Retina (tissue), 1 donor: Measurements from ENCODE around the gene SEMA6A.

Experiments
- DNase-seq: peaks from one replicate; pipeline ENCODE4 v3.0.0-alpha.2; 2016

The SEMA6A gene

DNA sequence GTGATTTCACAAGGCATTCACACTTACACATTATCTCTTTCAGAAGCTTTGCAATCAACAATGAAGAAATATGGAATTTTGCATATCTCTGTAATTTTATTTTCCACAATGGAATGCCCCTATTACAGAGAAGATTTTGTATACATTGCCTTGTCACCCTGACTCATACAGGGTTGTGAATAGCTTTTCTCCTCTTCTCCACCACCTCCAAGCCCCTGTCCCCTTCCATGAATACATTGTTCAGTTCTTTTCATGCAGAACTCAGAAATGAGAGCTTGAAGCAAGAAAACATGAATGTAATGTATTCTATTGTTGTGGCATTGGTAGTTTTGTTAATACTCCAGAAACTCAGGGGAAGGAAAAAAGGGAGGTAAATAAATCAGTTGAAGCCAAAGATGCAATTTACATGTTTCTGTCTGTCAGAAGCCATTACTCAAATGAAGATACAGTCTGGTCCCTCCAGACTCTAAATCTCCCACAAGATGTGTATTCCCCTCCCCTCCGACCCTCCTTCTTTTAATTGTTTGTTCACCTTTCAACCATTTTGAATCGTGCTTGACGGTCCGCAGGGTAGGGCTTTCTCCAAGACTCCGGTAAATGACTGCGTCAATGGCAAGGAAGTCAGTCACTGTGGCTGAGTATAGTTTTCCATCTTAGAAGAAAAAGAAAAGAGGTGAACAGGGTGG, 86.1 kb downstream of the SEMA6A start:
- DNase-seq: no peak

DNA sequence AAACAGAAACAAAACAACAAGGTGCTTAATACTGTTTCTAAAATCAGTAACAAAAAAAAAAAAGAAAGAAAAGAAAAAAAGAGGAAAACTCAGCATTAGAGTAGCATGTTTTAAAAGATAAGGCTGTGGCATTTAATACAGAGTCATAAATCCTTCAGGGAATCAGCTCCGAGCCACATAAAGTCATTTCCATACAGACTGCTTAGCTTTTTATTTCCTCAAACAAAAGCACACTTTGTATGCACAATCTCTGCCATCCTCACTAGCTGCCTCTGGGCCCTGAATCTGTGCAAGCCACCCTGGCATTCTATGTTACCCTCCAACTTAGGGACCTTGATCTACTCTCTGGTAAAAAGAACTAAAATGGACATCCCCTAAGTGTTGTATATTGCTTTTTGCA, 87.6 kb downstream of the SEMA6A start:
- DNase-seq: no peak

DNA sequence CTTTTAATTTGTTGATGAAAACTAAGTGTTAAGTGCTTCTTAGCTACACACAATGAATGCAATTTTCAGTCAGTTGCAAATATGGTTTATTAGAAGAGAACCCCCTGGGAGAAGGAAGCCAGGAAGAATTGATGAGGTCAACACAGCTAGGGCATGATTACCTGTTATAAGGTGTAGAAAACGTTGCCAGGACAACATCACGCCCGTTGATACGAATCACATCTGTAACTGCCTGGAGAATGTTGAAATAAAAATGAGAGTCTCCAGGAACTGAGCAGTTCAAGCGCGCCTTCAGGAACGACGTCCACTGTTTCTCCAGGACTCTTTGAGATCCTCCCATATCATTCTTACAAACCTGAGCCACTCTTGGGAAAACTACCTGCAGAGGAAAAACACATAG, 88.0 kb downstream of the SEMA6A start:
- no peak for DNase-seq

DNA sequence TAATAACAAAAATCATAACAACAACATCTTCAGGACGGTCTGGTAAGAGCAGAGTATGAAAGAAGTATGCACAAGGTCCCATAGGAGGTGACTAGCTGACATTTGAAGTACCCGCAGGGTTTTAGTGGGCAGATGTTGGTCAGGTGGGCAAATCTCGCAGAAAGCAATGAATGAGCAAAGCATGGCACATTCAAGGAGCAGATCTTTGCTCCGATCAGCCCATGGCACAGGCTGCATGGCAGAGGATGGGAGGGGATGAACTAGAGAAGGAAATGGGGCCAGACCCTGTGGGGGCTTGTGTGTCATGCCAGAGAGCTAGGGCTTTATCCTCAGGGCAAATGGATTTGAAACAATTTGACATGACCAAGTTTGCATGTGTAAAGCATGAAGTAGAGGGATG, 90.0 kb downstream of the SEMA6A start:
- DNase-seq: no peak

DNA sequence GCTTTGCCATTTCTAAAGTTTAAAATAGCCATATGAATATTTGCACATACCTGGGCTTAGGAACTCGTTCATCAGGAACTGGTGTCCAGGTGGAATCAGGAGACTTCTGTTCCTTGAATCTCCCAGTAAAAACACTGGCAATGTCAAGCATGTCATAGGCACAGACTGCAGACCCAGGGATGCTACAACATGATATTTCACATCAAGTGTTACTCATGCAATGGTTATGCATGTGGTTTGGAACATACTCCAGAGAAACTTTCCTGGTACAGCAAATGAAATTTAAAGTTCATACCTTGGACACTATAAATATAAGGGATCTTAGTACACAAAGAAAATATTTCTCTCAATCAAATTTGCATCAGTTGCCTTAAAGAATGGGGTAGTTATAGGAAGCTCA, 92.2 kb downstream of the SEMA6A start:
- no peak for DNase-seq

DNA sequence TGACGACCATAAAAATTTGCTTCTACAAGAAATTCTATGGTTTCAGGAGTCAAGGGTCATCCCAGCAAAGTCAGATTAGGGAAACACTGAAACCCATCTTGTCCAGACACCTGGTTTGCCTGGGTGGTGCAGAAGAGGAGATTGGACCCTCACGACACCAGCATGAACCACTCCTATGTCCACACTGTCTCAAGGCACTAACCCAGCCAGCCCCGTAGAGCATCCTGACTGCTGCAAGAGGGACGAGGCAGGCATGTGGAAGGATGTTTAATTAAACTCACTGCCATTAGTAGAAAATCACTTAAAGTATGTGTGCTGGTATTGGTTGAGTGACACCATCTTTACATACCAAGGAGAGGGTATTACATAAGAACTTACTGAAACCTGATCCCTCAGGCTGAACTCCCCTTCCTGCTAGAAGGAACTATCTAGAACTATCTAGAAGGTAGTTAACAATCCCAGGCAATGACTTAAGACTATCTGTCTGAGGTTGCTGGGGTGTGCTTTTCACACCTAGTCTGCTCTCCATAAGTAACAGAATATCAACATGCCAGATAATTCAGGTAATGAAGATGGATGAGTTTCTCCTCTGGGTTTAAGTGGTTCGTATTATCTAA, 93.6 kb downstream of the SEMA6A start:
- DNase-seq: no peak

DNA sequence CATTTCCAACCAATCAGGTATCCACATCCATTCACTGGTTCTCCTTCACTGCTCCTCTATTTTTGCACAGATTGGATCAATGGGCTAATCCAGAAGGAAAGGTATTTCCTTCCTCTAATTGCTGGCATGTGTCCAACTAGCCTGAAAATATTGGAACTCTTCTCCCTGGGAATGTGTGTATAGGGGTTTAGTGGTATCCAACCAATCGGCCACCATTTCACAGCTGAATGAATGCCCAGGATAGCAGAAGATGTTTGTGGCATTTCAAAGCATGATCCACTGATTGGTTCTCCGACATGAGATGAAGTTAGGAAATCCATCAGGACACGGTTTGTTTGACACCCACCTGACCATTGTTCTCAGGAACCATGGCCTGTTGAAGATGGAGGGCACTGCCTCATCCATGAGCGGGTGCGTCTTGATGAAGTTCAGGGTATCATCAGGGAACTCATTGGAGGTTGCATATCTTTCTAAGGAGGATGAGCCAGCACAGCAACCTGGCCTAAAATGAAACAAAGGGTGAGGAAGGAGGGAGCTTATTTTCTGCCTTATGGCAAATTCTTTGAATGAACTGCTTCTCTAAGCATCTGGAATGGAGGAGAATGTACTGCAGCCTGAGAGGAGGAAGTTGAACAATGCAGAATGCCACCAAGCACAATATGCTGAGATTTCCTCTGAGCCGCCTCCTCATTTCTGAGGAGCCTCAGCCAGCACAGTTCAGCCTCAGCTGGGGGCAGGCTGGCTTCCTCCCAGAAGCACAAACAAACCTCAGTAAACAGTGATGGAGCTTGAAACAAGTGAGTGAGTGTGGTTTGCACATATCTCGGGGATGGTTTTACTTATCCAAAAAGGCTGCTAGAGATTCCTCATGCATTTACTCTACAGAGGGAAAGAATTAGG, 94.6 kb downstream of the SEMA6A start:
- DNase-seq: no peak

DNA sequence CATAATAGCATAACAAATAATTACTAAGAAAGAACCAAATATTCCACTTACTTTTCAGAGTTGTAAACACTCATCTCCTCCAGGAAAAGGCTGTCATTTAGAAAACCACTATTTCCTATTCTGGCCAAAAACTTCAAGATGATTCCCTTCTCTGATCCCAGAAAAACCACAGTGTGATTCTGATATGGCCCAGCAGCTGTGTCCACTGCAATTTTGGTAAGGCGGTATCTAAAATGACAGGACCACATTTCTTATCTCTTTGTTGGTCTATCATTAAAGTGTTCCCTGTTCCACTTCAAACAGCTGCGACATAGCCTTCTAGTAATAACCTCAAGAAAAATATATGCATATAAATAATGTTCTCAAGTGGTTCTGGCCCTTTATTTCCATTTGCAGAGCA, 96.1 kb downstream of the SEMA6A start:
- DNase-seq: no peak

DNA sequence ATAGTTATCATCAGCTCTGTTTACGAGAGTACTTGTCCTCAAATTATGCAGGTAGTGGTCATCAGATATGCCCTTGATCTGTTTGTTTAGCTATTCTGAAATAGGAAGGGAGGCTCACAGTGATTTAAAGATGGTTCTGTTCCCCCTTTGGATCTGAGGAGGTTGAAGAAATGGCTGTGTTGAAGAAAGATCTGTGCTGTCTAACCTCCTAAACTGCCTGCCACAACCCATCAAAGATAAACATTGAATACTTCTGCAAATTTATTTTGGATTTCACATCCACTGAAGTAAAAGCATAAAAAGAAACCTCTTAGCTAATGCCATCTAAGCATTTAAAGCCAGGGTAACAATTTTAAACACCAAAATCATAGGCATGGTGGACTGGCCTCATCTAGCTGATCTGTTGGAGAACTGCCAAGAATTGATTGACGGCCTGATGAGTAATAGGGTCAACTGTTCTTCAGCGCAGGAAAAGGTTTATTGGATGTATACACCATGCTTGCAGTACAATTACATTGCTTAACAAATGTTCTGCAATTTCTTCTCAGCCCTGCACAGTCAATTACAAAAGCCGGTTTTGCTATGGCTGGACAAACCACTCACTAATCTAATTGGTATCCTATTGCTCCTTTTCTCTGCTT, 97.6 kb downstream of the SEMA6A start:
- no peak for DNase-seq

DNA sequence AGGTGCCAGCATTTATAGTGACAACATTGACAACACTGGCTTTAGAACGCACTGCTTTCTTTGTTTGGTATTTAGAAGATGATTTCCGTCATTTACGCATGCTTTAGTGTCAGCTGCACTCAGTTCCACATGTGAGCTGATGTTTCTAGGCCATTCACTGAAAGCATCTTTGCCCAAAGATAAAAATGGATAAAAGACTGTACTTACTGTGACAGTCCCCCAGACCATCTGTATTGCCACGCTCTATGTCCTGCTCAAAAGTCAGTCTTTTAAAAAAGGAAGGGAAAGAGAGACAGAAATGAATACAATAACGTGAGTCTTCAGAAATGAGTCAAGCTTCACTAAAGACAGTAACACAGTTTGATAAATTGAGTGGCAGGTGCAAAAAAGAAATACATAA, 99.3 kb downstream of the SEMA6A start:
- no peak for DNase-seq

DNA sequence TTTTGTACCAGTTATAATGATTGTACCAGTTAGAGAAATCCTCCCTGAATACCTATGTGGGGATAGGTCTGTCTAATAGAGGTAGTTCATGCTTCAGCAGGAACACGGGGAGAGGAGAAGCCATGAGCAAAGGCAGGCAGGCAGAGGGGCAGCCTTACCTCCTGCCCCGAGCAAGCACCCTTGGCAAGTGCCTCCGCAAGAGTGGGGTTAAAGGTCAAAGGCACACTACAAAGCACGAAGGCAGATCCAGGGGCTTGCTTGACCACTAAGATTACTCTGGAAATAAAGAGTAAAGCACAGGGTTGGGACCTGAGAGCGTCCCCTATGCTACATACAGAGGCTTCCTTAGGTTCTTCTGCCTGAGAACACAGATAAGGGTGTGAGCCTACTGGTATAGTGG, 100.9 kb downstream of the SEMA6A start:
- no peak for DNase-seq

DNA sequence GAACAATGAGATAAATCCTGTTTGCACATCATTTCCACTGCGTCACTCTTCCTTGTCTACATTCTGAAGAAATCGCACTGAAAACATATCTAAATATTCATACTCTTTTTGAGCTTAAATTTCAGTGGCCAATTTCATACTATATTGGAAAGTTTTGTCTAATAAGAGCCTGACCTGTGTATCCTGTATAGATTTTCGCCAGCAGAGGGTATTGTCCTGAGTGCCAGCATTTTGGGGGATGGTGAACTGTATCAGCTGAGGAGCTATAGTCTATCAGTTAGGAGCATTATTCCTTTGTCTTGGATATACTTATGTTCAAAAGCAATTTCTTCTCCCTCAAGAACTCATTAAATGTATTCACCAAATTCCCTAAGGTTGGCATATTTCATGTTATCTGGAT, 102.3 kb downstream of the SEMA6A start:
- DNase-seq: no peak

DNA sequence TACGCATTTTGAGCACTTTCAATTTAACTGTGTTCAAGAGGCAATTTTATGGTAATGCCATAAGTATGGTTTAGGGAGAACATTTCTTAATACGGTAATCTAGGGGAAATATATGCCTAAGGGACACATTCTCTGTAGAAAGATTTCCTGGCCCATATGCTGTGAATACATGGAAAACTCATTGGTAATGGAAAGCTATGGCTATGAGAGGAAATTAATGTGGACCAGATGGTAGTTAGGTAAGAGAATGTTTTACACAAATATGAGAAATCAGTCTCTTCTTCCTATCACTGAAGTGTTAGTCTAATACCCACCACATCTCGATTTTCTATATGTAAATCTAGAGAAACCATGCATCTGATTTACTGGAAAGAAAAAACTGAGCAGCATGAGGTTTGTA, 105.0 kb downstream of the SEMA6A start:
- DNase-seq: no peak

DNA sequence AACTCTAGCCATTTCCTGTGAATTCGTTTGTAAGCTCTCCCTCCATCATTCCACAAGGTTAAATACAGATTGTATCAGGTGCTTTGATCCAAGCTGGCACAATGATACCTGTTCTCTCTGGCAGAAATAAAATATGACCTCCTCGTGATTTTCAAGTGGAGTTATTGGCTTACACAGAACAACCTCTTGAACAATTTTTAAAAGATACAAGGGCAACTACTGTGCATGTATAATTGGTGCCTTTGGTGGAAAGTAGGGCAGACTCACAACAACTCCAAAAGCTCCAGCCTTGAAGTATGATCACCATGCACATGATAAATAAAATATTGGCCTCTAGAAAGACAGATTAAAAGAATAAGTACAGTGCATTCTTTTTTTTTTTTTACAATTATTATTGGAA, 106.0 kb downstream of the SEMA6A start:
- DNase-seq: no peak

DNA sequence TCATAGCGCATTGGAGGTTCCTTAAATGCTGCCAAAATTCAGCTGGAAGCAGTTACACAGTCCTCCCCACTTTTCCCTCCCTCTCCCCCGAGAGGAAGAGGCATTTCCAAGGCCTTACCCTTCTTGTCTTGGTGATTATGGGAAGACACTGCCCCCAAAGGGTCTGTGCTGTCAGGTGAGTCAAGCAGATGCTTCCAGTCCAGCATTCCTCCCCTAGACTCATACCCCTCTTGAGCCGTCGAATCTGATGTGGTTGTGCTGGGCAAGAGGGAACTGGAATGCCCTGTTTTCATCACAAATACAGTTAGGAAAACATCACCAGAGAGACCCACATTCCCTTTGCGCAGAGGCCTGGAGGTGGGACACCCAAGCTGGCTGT, 107.2 kb downstream of the SEMA6A start:
- no peak for DNase-seq

DNA sequence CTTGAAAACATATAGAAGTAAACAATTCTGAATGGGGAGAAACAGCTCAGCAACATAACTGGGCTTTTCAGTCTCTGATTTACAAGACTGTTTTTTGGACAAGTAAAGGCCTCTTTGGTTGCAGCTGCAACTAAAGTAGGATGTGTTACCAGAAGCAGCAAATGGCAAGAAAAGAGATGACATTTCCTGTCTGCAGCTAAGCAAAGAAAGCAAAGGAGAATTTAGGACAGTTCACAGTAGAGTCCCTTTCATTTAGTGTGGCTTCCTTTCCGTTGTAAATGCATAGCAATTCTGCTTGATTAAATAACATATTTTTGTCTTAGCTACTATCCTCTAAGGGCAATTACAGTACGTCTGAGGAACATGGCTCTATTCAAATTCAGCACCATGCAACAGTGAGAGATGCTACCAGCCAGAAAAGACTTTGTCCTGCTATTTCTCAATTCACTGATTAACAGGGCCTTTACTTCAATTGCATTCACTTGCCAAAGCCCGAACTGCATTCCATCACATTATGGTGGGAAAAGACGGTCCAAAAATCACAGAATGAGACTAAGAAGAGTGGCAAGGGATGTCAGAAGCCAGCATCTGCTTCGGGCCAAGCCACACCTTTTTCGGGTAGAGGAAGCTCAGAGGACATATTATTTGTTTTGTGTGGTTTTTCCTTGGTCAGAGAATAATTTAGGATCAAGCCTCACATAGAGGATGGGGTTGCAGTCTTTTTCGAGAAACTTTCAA, 107.7 kb downstream of the SEMA6A start:
- no peak for DNase-seq

DNA sequence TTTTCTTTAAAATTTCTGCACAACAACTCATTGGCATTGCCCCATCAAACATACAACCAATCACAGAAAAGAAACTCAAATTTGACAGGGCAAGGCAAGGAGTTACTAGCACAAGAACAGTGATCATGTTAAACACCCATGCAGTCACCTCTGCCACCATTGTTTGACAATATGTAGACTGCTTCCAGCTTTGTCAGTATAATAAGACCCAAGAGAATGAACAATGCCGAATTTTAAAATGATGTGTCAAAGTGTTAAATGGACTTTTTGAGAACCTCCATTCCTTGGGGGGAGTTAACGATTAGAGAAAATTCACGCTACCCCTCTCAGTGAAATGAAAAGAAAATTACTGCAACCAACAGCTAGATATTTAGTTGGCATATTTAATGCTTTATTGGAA, 109.2 kb downstream of the SEMA6A start:
- no peak for DNase-seq

DNA sequence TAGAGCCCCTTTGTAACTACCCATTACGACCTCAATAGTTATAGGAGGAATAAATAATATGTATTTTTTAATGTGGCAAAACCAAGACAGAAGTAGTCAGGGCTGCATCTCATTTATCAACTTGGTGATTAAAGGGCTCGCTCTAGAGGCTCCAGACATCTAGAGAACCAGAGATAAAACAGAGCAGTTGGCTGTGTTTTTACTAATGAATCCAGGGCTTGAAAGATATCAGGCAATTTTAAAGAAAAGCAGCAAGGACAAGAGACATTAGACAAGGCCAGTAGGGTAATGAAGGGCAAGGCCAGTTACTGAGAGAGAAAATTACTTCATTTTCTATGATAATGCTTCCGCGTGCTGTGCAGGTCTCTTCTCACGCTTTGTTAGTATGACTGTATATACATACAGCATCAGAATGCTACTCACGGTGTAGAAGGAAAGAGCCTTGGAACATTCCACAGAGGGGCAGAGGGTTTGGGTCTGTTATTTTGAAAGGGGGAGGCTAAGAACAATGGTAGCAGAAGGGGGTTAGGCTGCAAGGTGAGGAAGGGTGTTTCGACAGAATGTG, 110.4 kb downstream of the SEMA6A start:
- DNase-seq: no peak

DNA sequence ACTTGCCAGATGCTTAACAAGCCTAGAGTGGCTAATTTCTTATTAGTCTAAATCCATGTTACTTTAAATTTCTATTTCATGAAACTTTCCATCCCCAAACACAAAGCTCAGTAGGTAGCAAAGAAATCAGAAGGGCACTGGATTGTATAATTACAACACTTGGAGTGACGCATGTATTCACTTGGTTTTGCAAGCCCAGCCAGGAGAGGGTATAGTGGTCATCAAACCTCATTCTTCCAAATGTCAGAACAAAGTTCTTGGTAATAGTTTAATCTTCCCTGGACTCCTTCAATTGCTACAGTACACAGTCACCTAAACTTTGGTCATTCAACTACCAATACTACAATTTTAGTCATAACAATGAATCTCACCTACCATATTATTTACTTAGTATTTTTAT, 112.1 kb downstream of the SEMA6A start:
- DNase-seq: no peak

DNA sequence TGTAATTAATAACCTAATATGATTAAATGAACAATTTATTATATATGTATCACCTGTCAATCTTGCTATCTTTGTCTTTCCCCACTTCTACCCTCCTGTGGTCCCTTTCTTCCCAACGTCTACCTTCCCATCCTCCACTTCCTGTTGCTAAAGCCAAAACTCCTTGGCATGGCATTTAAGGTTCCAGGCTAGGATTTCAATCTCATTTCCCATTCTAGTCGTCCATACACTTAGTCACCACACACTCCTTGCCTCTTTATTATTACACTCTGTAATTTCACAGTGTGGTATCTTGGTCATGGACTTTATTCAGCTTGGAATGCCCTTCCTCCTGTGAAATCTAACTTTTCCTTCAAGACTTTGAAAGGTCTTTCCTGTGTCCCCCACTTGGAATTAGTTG, 115.3 kb downstream of the SEMA6A start:
- no peak for DNase-seq

DNA sequence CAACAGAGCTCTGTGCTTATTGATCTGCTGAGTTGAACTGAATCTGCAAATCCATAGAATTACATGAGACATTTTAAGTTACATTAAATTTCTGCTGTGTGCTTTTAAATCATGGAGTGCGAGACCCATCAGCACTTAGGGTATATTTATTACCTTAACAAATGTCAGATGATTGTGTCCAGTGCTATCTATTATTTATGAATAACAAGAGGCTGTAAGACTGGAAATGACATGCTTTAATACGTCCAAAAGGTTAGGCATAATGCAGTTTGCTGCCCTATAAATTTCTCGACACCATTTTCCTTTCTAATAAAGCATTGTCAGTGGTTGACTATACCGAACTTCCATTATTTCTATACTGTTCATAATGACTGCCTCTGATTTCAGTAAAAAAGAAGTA, 117.6 kb downstream of the SEMA6A start:
- no peak for DNase-seq

DNA sequence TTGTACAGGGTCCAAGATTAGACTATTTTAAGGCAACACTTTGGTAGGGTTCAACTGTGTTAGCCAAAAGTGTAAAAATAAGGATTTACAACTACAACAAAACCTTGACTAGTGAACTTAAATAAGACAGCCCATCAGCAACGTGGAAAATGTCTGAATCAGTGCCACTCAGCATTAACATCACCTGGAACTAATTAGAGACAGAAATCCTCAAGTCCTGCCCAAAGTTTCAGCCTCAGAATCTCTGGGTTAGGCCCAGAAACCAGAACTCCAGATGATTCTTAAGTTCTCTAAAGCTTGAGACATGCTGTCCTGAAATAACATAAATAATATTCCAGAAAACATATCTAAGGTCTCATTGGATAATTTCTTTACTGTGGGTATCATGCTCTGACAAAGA, 118.6 kb downstream of the SEMA6A start:
- no peak for DNase-seq

DNA sequence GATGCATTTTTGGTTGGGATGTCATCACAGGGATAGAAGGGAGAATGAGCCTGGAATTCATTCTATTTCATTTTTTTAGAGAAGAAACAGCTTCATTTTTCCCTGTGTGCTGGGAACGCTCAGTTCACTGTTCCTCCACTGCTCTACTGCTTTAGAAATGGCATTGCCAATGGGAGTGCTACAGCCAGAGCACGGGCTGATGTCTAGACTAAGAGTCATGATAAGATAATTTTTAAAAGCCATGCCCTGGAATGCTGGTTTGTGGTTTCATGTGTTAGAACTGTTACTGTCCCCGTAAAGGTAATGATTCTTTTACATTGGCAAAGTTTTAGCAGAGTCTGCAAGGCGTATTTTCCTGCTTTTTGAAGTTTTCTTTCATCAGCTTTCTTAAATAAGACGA, 119.6 kb downstream of the SEMA6A start:
- DNase-seq: no peak
